NCI-H748 (cell line): ENCODE measurements around the gene TEX13A.
A peak's percentile ranks its signal among the peaks of the same experiment; 100 is the strongest.
"Not testable (repeated sequence)": the region's sequence is repeated elsewhere in the genome, so short reads cannot be mapped to it uniquely, and the experiment has no call there.

Source experiments
- DNase-seq: peaks from one replicate; lab custom pipeline; 2025; ENCODE audit not compliant: unreplicated experiment; lab: John Stamatoyannopoulos, UW

Gene TEX13A, protein sequence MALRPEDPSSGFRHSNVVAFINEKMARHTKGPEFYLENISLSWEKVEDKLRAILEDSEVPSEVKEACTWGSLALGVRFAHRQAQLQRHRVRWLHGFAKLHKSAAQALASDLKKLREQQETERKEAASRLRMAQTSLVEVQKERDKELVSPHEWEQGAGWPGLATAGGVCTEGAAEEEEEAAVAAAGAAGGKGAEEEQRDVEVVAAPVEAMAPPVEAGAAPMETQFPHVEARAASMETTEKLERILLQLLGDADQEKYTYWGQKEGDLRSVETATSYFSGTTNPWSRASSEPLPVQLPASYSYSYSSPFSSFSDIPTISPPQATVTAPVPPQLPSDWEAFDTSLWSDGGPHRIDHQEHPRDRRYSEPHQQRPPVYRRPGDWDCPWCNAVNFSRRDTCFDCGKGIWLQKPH

DNA sequence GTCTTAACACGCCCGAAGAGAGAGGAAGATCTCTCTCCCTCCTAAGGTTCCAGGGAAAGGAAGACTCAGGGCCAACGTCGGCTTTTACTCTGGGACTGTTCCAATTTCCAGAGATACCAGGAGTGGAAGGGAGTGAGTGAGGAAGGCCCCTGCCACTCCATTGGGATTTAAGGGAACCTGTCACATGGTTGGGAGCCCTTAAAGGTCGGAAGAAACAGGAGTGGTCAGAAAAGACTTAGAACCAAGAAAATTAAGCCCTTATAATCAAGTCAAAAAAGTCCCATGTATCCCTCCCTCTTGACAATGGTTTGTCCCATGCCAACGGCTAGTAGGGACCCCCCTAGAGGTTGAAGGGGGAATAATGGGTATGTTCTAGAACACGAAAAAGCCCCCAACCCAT lies at the start of gene TEX13A:
Gene TEX13A (minus strand): TSS at position 59 of the 400 bp plus-strand sequence. CDS start 297 bp downstream, outside the sequence.
- no peak for DNase-seq

DNA sequence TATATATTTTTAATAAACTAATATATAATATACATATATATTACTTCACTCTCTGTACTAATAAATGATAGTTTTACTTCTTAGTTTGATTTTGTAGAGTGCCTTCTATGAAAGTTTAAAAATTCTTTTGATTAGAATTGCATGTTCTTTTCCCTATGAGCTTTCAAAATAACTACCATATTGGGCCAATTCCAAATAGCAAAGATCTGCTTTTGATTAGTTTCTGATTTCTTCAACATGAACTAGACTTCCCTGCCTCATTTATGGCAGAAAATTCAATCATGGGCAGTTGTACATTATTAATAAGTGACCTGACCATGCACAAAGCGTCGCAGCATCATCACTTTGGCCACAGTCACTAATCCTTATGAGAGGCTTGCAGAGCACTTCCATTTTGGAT lies 48.9 kb upstream of the TEX13A start:
- no peak for DNase-seq

DNA sequence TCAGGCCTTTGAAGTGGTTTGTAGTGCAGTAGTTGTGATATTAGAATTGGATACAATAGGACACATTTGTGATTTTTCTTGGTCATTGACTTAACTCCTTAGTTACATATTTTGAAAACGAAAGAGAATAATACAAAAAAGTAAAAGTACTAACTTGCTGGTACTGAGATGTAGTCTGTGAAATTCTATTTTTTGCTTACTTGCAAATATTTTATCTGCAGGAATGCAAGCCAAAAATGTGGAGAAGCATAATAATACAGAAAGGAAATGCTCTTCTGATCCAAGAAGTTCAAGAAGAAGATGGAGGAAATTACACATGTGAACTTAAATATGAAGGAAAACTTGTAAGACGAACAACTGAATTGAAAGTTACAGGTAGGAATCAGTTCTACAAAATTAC lies 46.7 kb upstream of the TEX13A start:
- DNase-seq, result no peak

DNA sequence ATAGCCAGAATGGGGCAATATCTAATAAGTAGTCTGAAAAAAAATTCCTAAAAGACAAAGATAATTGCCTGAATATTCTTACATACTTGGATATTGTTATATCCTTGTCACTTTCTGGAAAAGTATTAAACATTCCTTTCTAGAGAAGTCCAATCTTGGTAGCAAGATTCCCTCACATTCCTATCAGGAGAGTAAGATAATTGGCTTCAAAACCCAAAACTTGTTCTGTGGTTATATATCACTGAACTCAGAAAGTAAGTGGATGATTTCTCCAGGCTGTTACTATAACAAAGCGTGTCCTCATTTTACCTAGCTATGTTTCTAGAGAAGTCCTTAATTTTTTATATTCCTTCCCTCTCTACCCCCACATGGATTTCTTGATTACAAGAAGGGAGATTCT lies 46.0 kb upstream of the TEX13A start:
- no peak for DNase-seq

DNA sequence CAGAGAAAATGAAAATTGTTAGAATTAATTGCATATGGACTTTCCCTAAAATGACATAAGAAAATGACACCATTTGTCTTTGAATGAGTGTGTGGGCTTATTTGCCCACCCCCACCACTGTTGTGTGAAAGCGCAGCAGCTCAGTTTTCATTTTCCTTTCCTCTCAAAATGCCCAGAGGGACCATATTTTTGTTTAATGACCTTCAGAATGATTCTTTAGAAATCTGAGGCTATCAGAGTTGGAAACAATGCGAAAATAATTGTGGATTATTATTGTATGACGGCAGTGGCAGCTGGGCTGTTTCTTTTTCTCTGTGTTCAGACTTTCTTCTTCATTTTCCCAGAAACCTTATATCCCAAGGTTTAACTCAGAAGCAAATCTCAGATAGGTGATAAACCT lies 44.6 kb upstream of the TEX13A start:
- DNase-seq, result no peak

DNA sequence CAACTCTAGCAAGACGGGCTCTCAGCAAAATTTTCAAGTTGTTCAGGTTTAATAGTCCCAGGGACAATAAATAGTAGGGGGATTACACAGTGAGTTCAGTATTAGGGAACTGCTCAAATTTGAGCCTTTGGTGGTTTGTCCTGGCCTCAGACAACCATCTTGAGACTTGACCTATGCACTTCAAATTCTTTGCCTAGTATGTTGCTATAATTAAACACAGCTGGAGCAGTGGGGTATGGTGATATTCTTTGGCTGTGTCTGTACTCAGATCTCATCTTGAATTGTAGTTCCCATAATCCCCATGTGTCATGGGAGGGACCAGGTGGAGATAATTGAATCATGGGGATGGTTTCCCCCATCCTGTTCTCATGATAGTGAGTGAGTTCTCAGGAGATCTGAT lies 43.3 kb upstream of the TEX13A start:
- DNase-seq, result no peak

DNA sequence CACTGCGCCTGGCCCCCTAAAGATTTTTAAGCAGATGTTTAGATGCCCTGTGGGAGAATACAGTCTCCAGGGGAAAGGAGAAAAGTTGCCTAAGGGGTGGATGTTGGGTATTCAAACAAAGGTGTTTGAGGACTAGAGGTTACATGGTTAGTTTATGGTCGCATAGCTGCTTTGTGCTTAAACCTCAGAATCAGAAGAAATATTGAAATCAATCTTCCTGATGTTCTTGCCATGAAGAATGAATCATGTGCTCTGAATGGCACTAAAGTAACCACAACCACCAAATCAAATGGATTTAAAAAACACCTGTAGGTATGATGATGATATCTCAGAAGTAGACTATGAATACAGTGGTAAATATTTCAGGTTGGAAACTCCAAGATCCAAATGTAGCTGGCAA lies 42.7 kb upstream of the TEX13A start:
- DNase-seq, result no peak

DNA sequence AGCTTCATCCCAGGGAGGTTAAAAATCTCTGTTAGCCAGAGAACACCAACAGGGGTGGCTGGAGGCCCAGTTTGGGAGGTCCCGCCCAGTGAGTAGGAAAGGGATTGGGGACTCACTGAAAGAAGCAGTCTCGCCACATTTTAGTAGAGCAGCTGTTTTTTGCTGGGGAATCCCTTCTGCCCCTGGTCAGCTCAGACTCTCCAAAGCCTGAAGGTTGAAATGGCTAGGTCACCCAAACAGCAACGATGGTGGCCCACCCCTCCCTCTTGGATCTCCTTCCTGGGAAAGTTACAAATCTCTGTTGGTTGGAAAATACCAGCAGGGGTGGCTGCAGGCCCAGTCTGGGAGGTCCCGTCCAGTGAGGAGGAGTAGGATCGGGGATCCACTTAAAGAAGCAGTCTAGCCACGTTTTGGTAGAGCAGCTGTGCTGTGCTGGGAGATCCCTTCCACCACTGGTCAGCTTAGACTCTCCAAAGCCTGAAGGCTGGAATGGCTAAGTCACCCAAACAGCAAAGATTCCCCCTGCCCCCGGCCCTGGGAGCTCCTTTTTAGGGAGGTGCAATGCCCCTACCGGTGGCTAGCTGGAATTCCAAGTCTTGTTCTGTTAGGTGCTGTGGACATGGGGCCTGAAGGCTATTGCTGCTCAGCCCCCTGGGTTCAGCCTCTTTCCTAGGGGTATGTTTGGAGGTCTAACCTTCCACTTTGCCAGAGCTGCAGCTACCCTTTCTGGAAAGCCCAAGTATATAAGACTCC lies 40.0 kb upstream of the TEX13A start:
- DNase-seq, result no peak

DNA sequence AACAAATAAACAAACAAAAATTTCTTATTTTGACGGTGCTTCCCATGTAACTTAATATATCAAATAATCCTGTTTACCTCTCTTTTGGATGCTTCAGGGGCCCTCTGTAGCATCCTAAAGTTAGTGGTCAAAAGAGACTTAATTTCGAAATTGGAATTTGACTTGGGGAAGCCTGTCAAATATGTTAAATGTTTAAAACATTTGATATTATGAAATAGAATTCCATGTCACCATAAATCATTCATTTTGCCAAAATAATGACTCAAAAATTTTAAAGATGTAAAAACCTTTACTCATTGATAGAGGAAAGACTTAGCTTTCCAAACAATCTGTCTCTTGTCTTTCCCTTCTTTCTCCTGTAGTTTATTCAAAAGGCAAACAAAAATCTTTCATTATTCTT lies 20.6 kb upstream of the TEX13A start:
- no peak for DNase-seq

DNA sequence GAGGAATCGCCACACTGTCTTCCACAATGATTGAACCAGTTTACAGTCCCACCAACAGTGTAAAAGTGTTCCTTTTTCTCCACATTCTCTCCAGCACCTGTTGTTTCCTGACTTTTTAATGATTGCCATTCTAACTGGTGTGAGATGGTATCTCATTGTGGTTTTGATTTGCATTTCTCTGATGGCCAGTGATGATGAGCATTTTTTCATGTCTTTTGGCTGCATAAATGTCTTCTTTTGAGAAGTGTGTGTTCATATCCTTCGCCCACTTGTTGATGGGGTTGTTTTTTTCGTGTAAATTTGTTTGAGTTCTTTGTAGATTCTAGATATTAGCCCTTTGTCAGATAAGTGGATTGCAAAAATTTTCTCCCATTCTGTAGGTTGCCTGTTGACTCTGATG lies 16.9 kb upstream of the TEX13A start:
- not testable (repeated sequence) for DNase-seq

DNA sequence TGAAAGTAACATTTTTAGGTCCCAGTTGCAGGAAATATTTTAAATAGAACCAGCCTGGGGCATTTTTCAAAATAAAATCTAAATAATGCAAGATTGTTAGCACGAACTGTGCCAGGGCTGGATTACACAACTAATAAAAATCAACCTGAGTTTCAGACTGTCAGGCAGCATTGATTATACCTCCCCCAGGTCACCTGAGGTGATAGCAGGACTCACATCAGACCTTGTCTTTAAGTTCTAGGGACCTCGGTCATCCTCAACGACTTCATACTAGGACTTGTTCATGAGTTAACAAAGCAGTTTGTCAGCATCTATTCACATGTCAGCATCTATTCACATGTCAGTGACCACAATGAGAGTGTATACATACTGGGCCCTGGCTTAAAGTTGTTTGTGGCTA lies 8.7 kb upstream of the TEX13A start:
- no peak for DNase-seq

DNA sequence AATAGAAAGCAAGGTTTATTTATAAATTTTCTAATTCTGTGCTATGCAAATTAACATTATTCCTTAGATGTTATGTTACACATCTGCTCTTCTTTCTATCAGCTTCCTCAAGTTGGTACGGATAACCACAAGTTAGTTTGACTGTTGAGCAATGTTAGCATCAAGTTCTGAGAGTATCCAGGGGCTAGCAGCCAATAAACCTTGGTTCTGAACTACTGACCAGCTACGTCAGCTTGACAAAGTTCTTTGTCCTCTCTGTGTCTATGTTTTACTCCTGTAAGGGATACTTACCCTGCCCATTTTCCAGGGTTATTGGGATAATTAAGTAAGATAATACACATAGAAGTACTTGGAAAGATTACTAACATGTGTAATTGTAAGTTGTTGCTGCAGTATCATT lies 8.1 kb upstream of the TEX13A start:
- DNase-seq, result no peak

DNA sequence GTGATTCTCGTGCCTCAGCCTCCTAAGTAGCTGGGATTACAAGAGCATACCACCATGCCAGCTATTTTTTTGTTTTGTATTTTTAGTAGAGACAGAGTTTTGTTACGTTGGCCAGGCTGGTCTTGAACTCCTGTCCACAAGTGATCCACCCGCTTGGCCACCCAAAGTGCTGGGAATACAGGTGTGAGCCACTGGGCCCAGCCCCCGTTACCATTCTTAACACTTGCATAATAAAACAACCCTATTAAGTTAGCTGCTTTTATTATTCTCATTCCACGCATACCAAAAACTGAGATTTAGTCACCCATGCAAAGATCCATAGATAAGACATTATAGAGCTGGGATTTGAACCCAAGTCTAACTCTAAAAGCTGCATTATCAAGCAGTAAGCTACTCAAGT lies 6.0 kb upstream of the TEX13A start:
- DNase-seq, result no peak

DNA sequence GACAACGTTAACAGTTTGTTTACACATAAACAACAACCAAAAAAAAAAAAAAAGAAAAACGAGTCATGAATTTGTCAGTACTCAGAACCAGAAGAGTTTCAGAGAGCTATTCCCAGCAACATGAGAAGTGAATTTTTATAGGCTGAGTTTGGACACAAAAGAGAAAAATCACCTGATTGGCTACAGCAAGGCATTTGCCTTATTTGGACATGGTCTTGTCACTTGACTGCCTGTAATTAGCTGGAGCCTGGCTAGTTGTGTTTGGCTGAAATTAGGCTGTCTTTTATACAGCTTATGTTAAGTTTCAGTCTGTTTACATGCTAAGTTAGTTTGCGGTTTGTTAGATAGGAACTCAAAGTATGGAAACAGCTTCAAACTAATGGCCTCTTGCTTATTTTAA lies 880 bp upstream of the TEX13A start:
- no peak for DNase-seq

DNA sequence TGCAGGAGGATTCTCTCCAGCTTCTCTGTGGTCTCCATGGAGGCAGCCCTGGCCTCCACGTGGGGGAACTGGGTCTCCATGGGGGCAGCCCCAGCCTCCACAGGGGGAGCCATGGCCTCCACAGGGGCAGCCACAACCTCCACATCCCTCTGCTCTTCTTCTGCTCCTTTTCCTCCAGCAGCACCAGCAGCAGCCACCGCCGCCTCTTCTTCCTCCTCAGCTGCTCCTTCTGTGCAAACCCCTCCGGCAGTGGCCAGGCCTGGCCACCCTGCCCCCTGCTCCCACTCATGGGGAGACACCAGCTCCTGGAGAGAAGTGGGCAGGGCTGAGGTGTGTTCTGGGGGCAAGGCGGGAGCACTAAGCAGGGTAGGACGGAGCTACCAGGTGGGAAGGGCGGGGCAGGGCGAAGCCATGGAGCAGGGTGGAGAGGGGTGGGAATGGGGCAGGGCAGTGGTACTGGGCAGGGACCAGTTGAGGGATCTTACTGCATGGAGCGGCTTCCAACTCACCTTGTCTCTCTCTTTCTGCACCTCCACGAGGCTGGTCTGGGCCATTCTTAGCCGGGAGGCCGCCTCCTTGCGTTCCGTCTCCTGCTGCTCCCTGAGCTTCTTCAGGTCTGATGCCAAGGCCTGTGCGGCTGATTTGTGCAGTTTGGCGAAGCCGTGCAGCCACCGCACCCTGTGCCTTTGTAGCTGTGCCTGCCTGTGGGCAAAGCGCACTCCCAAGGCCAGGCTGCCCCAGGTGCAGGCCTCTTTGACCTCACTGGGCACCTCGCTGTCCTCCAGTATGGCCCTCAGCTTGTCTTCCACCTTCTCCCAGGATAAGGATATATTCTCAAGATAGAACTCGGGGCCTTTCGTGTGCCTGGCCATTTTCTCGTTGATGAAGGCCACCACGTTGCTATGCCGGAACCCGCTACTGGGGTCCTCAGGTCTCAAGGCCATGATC lies 766 bp downstream of the TEX13A start:
- no peak for DNase-seq

DNA sequence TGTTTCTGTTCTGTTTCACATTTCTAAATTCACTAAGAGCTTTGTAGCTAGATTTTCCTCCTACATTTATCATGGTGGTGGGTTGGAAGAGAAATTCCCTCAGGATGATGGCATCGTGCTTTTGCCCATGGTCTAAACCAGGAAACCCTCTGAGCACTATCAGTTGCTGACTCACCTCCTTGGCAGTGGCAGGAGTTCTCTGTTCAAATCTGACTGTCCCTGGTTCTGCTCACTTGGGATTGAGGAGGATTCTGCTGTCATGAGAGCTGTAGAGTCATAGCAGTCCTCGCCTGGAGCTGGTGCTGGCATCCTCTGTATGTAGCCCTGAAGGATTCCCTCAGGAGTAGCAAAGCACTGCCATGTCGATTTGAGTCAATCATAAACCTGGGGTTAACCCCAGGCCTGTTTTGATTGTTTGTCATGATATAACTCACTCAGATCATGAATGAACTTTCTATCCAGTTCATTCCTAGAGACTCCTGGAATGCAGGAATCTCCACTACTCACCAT lies 9.4 kb downstream of the TEX13A start:
- no peak for DNase-seq

DNA sequence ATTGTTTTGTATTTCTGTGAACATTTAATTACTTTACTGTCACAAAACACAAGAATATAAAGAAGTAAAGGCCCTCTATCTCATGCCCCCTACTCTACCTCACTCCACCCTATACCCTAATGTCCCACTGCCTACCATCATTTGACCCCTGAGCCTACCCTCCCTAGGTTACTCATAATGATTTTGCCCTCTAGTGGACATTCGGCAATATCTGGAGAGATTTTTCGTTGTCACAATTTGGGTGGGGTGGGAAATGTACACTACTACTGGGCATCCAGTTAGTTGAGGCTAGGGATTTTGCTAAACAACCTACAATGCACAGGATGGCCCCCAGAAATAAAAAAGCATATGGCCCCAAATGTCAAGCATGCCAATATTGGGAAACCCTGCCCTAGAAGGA lies 10.2 kb downstream of the TEX13A start:
- no peak for DNase-seq

DNA sequence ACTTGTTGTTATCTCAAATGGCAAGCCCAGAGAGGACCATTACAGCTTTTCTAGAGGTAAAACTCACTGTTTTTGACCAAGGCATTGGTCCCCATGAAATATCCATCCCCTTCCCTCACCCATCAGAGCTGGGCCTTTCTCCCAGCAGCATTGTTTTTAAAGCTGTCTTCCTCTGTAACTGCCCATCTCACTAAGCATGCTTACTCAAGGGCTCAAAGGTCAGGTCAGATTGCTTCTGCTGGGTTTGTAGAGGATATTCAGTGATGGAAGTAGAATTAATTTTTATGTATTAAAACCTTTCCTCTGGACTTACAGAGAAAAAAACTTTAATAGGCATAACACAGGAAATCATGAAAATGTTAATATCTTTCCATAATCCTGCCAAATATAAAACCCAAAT lies 11.1 kb downstream of the TEX13A start:
- no peak for DNase-seq

DNA sequence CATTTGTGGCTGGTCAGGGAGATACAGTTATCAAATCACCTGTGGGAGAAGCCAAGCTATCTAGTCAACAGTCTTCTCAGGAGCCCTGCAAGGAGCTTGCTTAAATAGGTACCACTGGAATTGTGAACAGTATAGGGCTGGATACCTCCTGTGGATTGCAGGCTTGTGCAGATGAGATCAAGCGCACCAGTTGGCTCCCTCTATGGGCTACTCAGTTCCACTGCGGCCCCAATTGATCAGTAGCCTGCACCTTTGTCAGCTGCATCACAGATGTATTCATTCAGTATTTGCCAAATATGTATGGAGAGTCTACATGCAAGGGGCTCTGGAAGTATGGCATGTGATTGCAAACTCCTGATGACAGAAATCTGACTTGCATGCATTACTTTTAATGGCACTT lies 28.6 kb downstream of the TEX13A start:
- no peak for DNase-seq

DNA sequence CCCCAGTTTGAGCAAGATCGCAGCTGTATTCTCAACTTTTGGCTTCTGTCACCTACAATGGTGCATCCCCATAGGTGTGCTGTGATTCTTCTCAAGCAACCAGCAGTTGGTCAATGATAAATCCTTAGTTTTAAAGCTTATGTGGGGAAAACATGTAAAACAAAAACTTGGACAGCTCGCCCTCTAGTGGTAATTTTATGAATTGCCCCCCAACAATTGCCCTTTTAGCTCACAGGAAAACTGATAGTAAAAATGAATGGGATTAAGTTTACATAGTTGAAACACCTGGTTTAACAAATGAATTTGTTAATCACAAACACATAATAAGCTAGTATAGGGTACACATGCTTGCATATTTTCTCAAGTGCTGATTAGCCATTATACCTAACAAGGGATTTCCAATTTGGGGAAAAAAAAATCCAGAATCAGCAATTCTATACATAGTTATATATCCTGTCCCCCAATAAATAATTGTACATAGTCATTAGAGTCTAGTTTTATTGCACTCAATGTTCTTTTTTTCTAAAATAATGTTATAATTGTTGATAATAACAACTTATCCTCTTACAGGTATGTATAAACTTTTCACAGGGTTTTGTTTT lies 30.1 kb downstream of the TEX13A start:
- DNase-seq, result peak; percentile 3

DNA sequence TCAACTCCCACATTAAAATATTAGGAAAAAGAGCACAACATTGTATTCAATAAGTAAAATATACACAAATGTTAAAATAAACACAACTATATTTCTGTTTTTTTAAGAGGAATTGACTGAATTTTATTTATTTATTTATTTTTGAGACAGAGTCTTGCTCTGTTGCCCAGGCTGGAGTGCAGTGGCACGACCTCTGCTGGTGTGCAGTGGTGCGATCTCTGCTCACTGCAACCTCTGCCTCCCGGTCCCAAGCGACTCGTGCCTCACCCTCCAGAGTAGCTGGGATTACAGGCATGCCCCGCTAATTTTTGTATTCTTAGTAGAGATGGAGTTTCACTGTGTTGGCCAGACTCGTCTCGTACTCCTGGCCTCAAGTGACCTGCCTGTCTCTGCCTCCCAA lies 31.4 kb downstream of the TEX13A start:
- DNase-seq, result no peak
